ENCODE data around the gene DNAH1. TPM values are rescaled to one million over a fixed set of nuclear protein-coding genes. Genes with fewer than 3 reads are reported as not detected.

DNAH1 gene
- total RNA-seq, 1 donor from 2014 or later, result 7.3 TPM

- Mint-ChIP-seq H3K27me3 (no peaks in the 10 kb centered on the region), H3K27ac (no peak overlapping the region), H3K36me3 (no peaks in the 10 kb centered on the region), H3K4me1 (ENCODE audit: unreplicated experiment) (peaks cover 6% of the 10 kb centered on the region), H3K4me3 (no peak overlapping the region), H3K9me3 (no peaks in the 10 kb centered on the region)
- TF ChIP-seq, protein P1, sequence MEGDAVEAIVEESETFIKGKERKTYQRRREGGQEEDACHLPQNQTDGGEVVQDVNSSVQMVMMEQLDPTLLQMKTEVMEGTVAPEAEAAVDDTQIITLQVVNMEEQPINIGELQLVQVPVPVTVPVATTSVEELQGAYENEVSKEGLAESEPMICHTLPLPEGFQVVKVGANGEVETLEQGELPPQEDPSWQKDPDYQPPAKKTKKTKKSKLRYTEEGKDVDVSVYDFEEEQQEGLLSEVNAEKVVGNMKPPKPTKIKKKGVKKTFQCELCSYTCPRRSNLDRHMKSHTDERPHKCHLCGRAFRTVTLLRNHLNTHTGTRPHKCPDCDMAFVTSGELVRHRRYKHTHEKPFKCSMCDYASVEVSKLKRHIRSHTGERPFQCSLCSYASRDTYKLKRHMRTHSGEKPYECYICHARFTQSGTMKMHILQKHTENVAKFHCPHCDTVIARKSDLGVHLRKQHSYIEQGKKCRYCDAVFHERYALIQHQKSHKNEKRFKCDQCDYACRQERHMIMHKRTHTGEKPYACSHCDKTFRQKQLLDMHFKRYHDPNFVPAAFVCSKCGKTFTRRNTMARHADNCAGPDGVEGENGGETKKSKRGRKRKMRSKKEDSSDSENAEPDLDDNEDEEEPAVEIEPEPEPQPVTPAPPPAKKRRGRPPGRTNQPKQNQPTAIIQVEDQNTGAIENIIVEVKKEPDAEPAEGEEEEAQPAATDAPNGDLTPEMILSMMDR (conservative IDR thresholded peaks at IDR 0.05), result no peak
- no peak for DNase-seq (ENCODE audit: extremely low spot score, unreplicated experiment)
Measured at GRCh38 chr3:52443791-52444687, 127.9 kb downstream of the DNAH1 start.

DNA sequence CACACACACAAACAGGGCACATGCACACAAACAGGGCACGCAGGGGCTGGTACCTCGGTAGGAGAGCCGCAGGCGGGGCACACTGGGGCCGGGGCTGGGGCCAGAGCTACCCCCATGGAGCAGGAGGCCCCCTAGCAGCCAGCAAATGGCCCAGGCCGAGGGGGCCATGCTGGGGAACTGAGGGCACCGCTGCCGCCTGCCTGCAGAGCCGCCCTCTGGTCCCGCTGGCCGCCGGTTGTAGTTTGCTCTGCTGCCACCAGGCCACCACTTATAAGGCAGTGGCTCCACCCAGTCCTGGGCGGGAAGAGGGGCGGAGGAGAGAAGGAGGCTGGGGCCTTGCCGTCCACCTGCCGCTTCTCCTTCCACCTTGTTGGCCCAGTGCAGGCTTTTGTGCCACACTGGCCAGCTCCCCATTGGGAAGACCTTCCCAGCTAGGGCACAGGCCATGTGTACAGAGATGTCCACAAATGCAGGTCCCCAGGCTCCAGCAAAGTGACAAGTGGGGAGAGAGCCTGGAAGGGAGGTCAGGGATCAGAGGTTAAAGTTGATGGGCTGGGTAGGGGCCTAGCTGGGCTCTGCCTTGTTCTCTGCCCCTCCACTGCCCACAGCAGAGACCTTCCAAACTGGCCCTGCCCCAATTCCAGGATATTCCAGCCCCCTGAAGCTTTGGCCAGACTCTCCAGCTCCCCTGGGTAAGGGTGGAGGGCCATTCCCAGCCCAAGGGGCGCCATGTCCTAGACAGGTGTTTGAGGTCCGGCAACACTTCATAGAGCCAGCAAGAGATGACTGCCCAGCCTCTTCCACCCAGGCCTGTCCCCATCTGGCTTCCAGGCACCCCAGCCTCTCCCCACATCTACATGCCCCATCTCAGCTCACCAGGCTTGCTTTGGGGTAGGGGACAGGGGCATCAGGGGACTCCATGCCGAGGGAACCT is 129.0 kb downstream of the DNAH1 start, which contains the start of gene SEMA3G:
Gene SEMA3G (minus strand): TSS at position 244 of the 934 bp plus-strand sequence. CDS start 76 bp downstream, at position 168.
- H3K9me3 Mint-ChIP-seq, result no peaks in the 10 kb centered on the region
- H3K4me1 Mint-ChIP-seq (ENCODE audit: unreplicated experiment), result peaks cover 6% of the 10 kb centered on the region
- H3K4me3 Mint-ChIP-seq, result no peak within 1 kb of the TSS
- no peaks in the 10 kb centered on the region for H3K27me3 Mint-ChIP-seq
- DNase-seq (ENCODE audit: extremely low spot score, unreplicated experiment), result no peak
- H3K36me3 Mint-ChIP-seq, result no peaks in the 10 kb centered on the region
- TF ChIP-seq, protein P1 (conservative IDR thresholded peaks at IDR 0.05), result peak; percentile 72
- no peak within 1 kb of the TSS for H3K27ac Mint-ChIP-seq

GRCh38 chr3:52446042-52446441 is 129.9 kb downstream of the DNAH1 start:
- no peak for DNase-seq (ENCODE audit: extremely low spot score, unreplicated experiment)
- TF ChIP-seq, protein P1 (conservative IDR thresholded peaks at IDR 0.05), result no peak
- H3K27me3 Mint-ChIP-seq, result no peaks in the 10 kb centered on the region
- no peak overlapping the region for H3K4me3 Mint-ChIP-seq
- H3K36me3 Mint-ChIP-seq, result no peaks in the 10 kb centered on the region
- H3K9me3 Mint-ChIP-seq, result no peaks in the 10 kb centered on the region
- H3K4me1 Mint-ChIP-seq (ENCODE audit: unreplicated experiment), result peaks cover 6% of the 10 kb centered on the region
- H3K27ac Mint-ChIP-seq, result no peak overlapping the region

DNA sequence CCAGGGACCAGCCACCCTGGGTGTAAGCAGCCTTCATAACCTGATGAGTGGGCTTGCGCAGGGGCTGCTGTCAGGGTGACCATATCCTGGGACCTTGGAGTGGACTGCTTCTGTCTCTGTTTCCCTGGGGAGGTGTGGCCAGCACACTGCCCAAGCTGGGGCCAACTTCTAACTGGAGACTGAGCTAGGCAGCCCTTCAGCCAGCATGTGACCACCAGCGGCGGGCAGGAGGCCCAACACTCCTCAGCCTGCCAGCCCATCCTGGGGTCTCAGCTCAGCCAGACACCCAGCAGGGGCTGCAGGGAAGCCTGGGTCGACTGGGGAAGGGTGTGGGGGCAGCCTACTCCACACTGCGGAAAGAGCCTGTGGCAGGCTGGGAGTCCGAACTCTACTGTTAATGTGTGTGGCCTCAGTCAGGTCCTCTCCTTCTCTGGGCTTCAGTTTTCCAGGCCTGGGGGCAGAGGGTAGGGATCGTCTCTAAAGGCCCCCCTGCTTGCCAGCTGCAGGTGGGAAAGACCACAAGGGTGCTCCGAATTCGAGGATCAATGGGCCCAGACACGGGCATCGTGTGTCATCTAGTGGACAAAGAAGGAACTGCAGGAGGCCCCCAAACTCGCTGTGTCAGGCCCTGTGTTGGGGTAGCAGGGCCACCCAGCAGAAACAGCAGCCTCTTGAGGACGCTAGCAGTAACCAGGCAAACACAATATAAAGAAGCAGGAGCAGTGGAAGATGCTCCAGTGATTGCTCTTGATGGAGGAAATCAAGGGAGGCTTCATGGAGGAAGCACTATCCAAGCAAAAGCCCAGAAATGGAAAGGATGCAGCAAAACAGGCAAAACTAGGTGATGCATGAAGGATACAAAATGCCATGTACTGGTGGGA is 130.8 kb downstream of the DNAH1 start:
- Mint-ChIP-seq H3K36me3 (no peaks in the 10 kb centered on the region), H3K27me3 (no peaks in the 10 kb centered on the region), H3K4me3 (peak overlapping the region; percentile 28), H3K27ac (peak overlapping the region; percentile 58), H3K4me1 (ENCODE audit: unreplicated experiment) (peaks cover 6% of the 10 kb centered on the region), H3K9me3 (no peaks in the 10 kb centered on the region)
- TF ChIP-seq, protein P1 (conservative IDR thresholded peaks at IDR 0.05), result peak; percentile 99
- DNase-seq (ENCODE audit: extremely low spot score, unreplicated experiment), result no peak

Data from type B pancreatic cell (in vitro differentiated cells).